ENCODE data around the gene MAN1A2. TPM values are rescaled to one million over a fixed set of nuclear protein-coding genes. Genes with fewer than 3 reads are reported as not detected.
"Not testable (repeated sequence)": the region's sequence is repeated elsewhere in the genome, so short reads cannot be mapped to it uniquely, and the experiment has no call there.

Gene MAN1A2
- total and polyA plus RNA-seq, 4 experiments from 2014 or later = 17.5 to 66.5 (median 40.6) TPM

GRCh38 chr1:117473063-117473462 lies 105.8 kb downstream of the MAN1A2 start:
- Mint-ChIP-seq H3K9me3 (peaks cover 0 to 9% (median 4%) of the 10 kb centered on the region in 8 donors), H3K4me1 (no peaks in the 10 kb centered on the region), H3K4me3 (no peak overlapping the region), H3K27ac (peak overlapping the region in 1 of 7 donors; percentile 69), H3K27me3 (no peaks in the 10 kb centered on the region), H3K36me3 (peaks cover 43 to 80% of the 10 kb centered on the region in 2 donors)
- CTCF ChIA-PET (ENCODE audit: partially characterized antibody) = no interaction called here
- no peak overlapping the region for H3K4me3 ChIP-seq (ENCODE audit: low read length in 2 of 2)
- POLR2A ChIA-PET (ENCODE audit: partially characterized antibody) = no interaction called here
- H3K27ac ChIP-seq (ENCODE audit: low read depth, low read length) = no peak overlapping the region
- H3K4me1 ChIP-seq (ENCODE audit: insufficient read depth, low read length) = no peaks in the 10 kb centered on the region
- H3K36me3 ChIP-seq (ENCODE audit: insufficient read depth, low read length) = no peaks in the 10 kb centered on the region
- intact Hi-C loops (cut with micrococcal nuclease) = no loop called here
- DNase-seq = no peak
- H3K9me3 ChIP-seq (ENCODE audit: control insufficient read depth in 1 of 2, low read length in 2 of 2) = no peaks in the 10 kb centered on the region
- H3K27me3 ChIP-seq (ENCODE audit: insufficient read depth, low read length) = no peaks in the 10 kb centered on the region

GRCh38 chr1:117475495-117475894 lies 108.2 kb downstream of the MAN1A2 start:
- H3K27me3 ChIP-seq (ENCODE audit: insufficient read depth, low read length); H3K27ac ChIP-seq (ENCODE audit: low read depth, low read length); H3K4me3 Mint-ChIP-seq; intact Hi-C loops (cut with micrococcal nuclease); H3K27ac Mint-ChIP-seq; H3K4me3 ChIP-seq (ENCODE audit: low read length in 2 of 2); H3K4me1 Mint-ChIP-seq; POLR2A ChIA-PET (ENCODE audit: partially characterized antibody); H3K27me3 Mint-ChIP-seq; CTCF ChIA-PET (ENCODE audit: partially characterized antibody); H3K9me3 Mint-ChIP-seq; H3K36me3 ChIP-seq (ENCODE audit: insufficient read depth, low read length); H3K9me3 ChIP-seq (ENCODE audit: control insufficient read depth in 1 of 2, low read length in 2 of 2); DNase-seq; H3K4me1 ChIP-seq (ENCODE audit: insufficient read depth, low read length): not testable (repeated sequence)
- H3K36me3 Mint-ChIP-seq = peaks cover 48 to 84% of the 10 kb centered on the region in 2 donors

GRCh38 chr1:117479086-117479485 lies 111.8 kb downstream of the MAN1A2 start:
- no peak overlapping the region for H3K27ac Mint-ChIP-seq
- no peak overlapping the region for H3K4me3 ChIP-seq (ENCODE audit: low read length in 2 of 2)
- no peaks in the 10 kb centered on the region for H3K9me3 ChIP-seq (ENCODE audit: control insufficient read depth in 1 of 2, low read length in 2 of 2)
- no peaks in the 10 kb centered on the region for H3K27me3 Mint-ChIP-seq
- H3K4me1 Mint-ChIP-seq = peaks cover 0 to 6% (median 3%) of the 10 kb centered on the region in 4 donors
- intact Hi-C loops (cut with micrococcal nuclease) = no loop called here
- H3K36me3 ChIP-seq (ENCODE audit: insufficient read depth, low read length) = no peaks in the 10 kb centered on the region
- H3K27ac ChIP-seq (ENCODE audit: low read depth, low read length) = no peak overlapping the region
- H3K9me3 Mint-ChIP-seq = peaks cover 0 to 9% (median 5%) of the 10 kb centered on the region in 8 donors
- H3K4me3 Mint-ChIP-seq = no peak overlapping the region
- H3K36me3 Mint-ChIP-seq = peaks cover 71 to 93% of the 10 kb centered on the region in 2 donors
- no peak for DNase-seq
- no peaks in the 10 kb centered on the region for H3K27me3 ChIP-seq (ENCODE audit: insufficient read depth, low read length)
- no peaks in the 10 kb centered on the region for H3K4me1 ChIP-seq (ENCODE audit: insufficient read depth, low read length)
- CTCF ChIA-PET (ENCODE audit: partially characterized antibody) = no interaction called here
- POLR2A ChIA-PET (ENCODE audit: partially characterized antibody) = no interaction called here

- CTCF ChIA-PET (ENCODE audit: partially characterized antibody) = no interaction called here
- DNase-seq = no peak
- Histone ChIP-seq H3K27ac (ENCODE audit: low read depth, low read length) (no peak overlapping the region), H3K27me3 (ENCODE audit: insufficient read depth, low read length) (no peaks in the 10 kb centered on the region), H3K9me3 (ENCODE audit: control insufficient read depth in 1 of 2, low read length in 2 of 2) (no peaks in the 10 kb centered on the region), H3K4me3 (ENCODE audit: low read length in 2 of 2) (no peak overlapping the region), H3K4me1 (ENCODE audit: insufficient read depth, low read length) (no peaks in the 10 kb centered on the region), H3K36me3 (ENCODE audit: insufficient read depth, low read length) (no peaks in the 10 kb centered on the region)
- POLR2A ChIA-PET (ENCODE audit: partially characterized antibody) = interaction anchor here (0.6 kb wide), 1 partner anchor 18 kb away, joined by 3 read pairs; no protein-coding TSS in a partner anchor
- peak overlapping the region in 1 of 8 donors; percentile 6 for H3K4me3 Mint-ChIP-seq
- peaks cover 56 to 72% of the 10 kb centered on the region in 2 donors for H3K36me3 Mint-ChIP-seq
- peaks cover 0 to 6% (median 3%) of the 10 kb centered on the region in 4 donors for H3K4me1 Mint-ChIP-seq
- H3K27me3 Mint-ChIP-seq = no peaks in the 10 kb centered on the region
- no peak overlapping the region for H3K27ac Mint-ChIP-seq
- intact Hi-C loops (cut with micrococcal nuclease) = no loop called here
- H3K9me3 Mint-ChIP-seq = peaks cover 0 to 4% (median 0%) of the 10 kb centered on the region in 8 donors
These were observed 114.2 kb downstream of the MAN1A2 start for GRCh38 chr1:117481410-117481809.

GRCh38 chr1:117493906-117494305 lies 126.7 kb downstream of the MAN1A2 start:
- peaks cover 19 to 29% of the 10 kb centered on the region in 2 donors for H3K36me3 Mint-ChIP-seq
- H3K27ac Mint-ChIP-seq = no peak overlapping the region
- intact Hi-C loops (cut with micrococcal nuclease) = no loop called here
- no peaks in the 10 kb centered on the region for H3K4me1 Mint-ChIP-seq
- no peaks in the 10 kb centered on the region for H3K4me1 ChIP-seq (ENCODE audit: insufficient read depth, low read length)
- no peaks in the 10 kb centered on the region for H3K9me3 Mint-ChIP-seq
- no peak overlapping the region for H3K27ac ChIP-seq (ENCODE audit: low read depth, low read length)
- no peaks in the 10 kb centered on the region for H3K27me3 ChIP-seq (ENCODE audit: insufficient read depth, low read length)
- no peaks in the 10 kb centered on the region for H3K9me3 ChIP-seq (ENCODE audit: control insufficient read depth in 1 of 2, low read length in 2 of 2)
- no peaks in the 10 kb centered on the region for H3K27me3 Mint-ChIP-seq
- ChIA-PET CTCF (ENCODE audit: partially characterized antibody) (no interaction called here), POLR2A (ENCODE audit: partially characterized antibody) (no interaction called here)
- no peaks in the 10 kb centered on the region for H3K36me3 ChIP-seq (ENCODE audit: insufficient read depth, low read length)
- no peak overlapping the region for H3K4me3 ChIP-seq (ENCODE audit: low read length in 2 of 2)
- no peak for DNase-seq
- no peak overlapping the region for H3K4me3 Mint-ChIP-seq

GRCh38 chr1:117495068-117495467 lies 127.8 kb downstream of the MAN1A2 start:
- Histone ChIP-seq H3K27ac (ENCODE audit: low read depth, low read length) (no peak overlapping the region), H3K9me3 (ENCODE audit: control insufficient read depth in 1 of 2, low read length in 2 of 2) (no peaks in the 10 kb centered on the region), H3K36me3 (ENCODE audit: insufficient read depth, low read length) (no peaks in the 10 kb centered on the region), H3K4me1 (ENCODE audit: insufficient read depth, low read length) (no peaks in the 10 kb centered on the region), H3K27me3 (ENCODE audit: insufficient read depth, low read length) (no peaks in the 10 kb centered on the region), H3K4me3 (ENCODE audit: low read length in 2 of 2) (no peak overlapping the region)
- ChIA-PET CTCF (ENCODE audit: partially characterized antibody) (no interaction called here), POLR2A (ENCODE audit: partially characterized antibody) (no interaction called here)
- Mint-ChIP-seq H3K9me3 (no peaks in the 10 kb centered on the region), H3K36me3 (peaks cover 25 to 31% of the 10 kb centered on the region in 2 donors), H3K27ac (no peak overlapping the region), H3K27me3 (no peaks in the 10 kb centered on the region), H3K4me3 (no peak overlapping the region), H3K4me1 (no peaks in the 10 kb centered on the region)
- DNase-seq = no peak
- intact Hi-C loops (cut with micrococcal nuclease) = no loop called here

- intact Hi-C loops (cut with micrococcal nuclease) = no loop called here
- Mint-ChIP-seq H3K27me3 (no peaks in the 10 kb centered on the region), H3K4me1 (no peaks in the 10 kb centered on the region), H3K4me3 (no peak overlapping the region), H3K9me3 (no peaks in the 10 kb centered on the region), H3K27ac (no peak overlapping the region), H3K36me3 (peaks cover 23 to 35% of the 10 kb centered on the region in 2 donors)
- Histone ChIP-seq H3K4me1 (ENCODE audit: insufficient read depth, low read length) (no peaks in the 10 kb centered on the region), H3K36me3 (ENCODE audit: insufficient read depth, low read length) (peaks cover 6% of the 10 kb centered on the region), H3K9me3 (ENCODE audit: control insufficient read depth in 1 of 2, low read length in 2 of 2) (no peaks in the 10 kb centered on the region), H3K27ac (ENCODE audit: low read depth, low read length) (no peak overlapping the region), H3K27me3 (ENCODE audit: insufficient read depth, low read length) (no peaks in the 10 kb centered on the region), H3K4me3 (ENCODE audit: low read length in 2 of 2) (no peak overlapping the region)
- ChIA-PET POLR2A (ENCODE audit: partially characterized antibody) (no interaction called here), CTCF (ENCODE audit: partially characterized antibody) (interaction anchor here (1.0 kb wide), 1 partner anchor 36 kb away, joined by 4 read pairs; no protein-coding TSS in a partner anchor)
- no peak for DNase-seq
These were observed 131.8 kb downstream of the MAN1A2 start for GRCh38 chr1:117499071-117499470.

GRCh38 chr1:117500584-117500983 lies 133.3 kb downstream of the MAN1A2 start:
- no peak overlapping the region for H3K4me3 ChIP-seq (ENCODE audit: low read length in 2 of 2)
- no peaks in the 10 kb centered on the region for H3K27me3 ChIP-seq (ENCODE audit: insufficient read depth, low read length)
- H3K4me1 ChIP-seq (ENCODE audit: insufficient read depth, low read length) = no peaks in the 10 kb centered on the region
- no peak overlapping the region for H3K4me3 Mint-ChIP-seq
- intact Hi-C loops (cut with micrococcal nuclease) = no loop called here
- no peaks in the 10 kb centered on the region for H3K9me3 ChIP-seq (ENCODE audit: control insufficient read depth in 1 of 2, low read length in 2 of 2)
- peaks cover 0 to 3% (median 0%) of the 10 kb centered on the region in 4 donors for H3K4me1 Mint-ChIP-seq
- ChIA-PET CTCF (ENCODE audit: partially characterized antibody) (no interaction called here), POLR2A (ENCODE audit: partially characterized antibody) (no interaction called here)
- H3K36me3 Mint-ChIP-seq = peaks cover 32 to 44% of the 10 kb centered on the region in 2 donors
- H3K9me3 Mint-ChIP-seq = no peaks in the 10 kb centered on the region
- H3K27ac ChIP-seq (ENCODE audit: low read depth, low read length) = no peak overlapping the region
- peaks cover 11% of the 10 kb centered on the region for H3K36me3 ChIP-seq (ENCODE audit: insufficient read depth, low read length)
- H3K27ac Mint-ChIP-seq = no peak overlapping the region
- H3K27me3 Mint-ChIP-seq = no peaks in the 10 kb centered on the region
- no peak for DNase-seq

All from CD4-positive, alpha-beta memory T cell (primary cell).